H9 (cell line): ENCODE measurements around the gene RIOK1. TPM values are rescaled to one million over a fixed set of nuclear protein-coding genes. Genes with fewer than 3 reads are reported as not detected.

ENCODE experiments used
- DNase-seq: peaks from one replicate; pipeline ENCODE4 v3.0.0-alpha.2; 2017
- H2AFZ ChIP-seq: one replicate; pipeline ENCODE4 v1.6.1; 2013; ENCODE audit warnings: mild to moderate bottlenecking, low read length, control low read depth, moderate library complexity
- H2AK5ac ChIP-seq: 2 replicates; pipeline ENCODE4 v1.6.1; 2013; ENCODE audit warnings: low read length, control low read depth, mixed read lengths; ENCODE audit not compliant: insufficient read length
- H2BK120ac ChIP-seq: one replicate; pipeline ENCODE4 v1.6.1; 2013; ENCODE audit warnings: low read depth, mild to moderate bottlenecking, low read length, control low read depth, inconsistent platforms; ENCODE audit not compliant: poor library complexity, severe bottlenecking
- H2BK12ac ChIP-seq: 2 replicates; pipeline ENCODE4 v1.6.1; 2013; ENCODE audit warnings: low read length, control low read depth, mixed read lengths, low read depth; ENCODE audit not compliant: insufficient read length
- H2BK15ac ChIP-seq: 2 replicates; pipeline ENCODE4 v1.6.1; 2013; ENCODE audit warnings: low read depth, low read length, control low read depth
- H2BK20ac ChIP-seq: one replicate; pipeline ENCODE4 v1.6.1; 2013; ENCODE audit warnings: low read depth, mild to moderate bottlenecking, low read length, control low read depth, inconsistent platforms; ENCODE audit not compliant: poor library complexity, severe bottlenecking
- H2BK5ac ChIP-seq: 2 replicates; pipeline ENCODE4 v1.6.1; 2013; ENCODE audit warnings: low read length, control low read depth, mixed read lengths; ENCODE audit not compliant: insufficient read length
- H3K14ac ChIP-seq: 2 replicates; pipeline ENCODE4 v1.6.1; 2013; ENCODE audit warnings: low read length, control low read depth; ENCODE audit not compliant: insufficient read depth
- H3K18ac ChIP-seq: 2 replicates; pipeline ENCODE4 v1.6.1; 2013; ENCODE audit warnings: low read depth, mild to moderate bottlenecking, mixed read lengths, low read length, control low read depth; ENCODE audit not compliant: insufficient read length
- H3K23ac ChIP-seq: 2 replicates; pipeline ENCODE4 v1.6.1; 2013; ENCODE audit warnings: low read length, control low read depth, mixed read lengths, low read depth; ENCODE audit not compliant: insufficient read length
- H3K23me2 ChIP-seq: 2 replicates; pipeline ENCODE4 v1.6.1; 2013; ENCODE audit warnings: low read depth, mild to moderate bottlenecking, mixed read lengths, low read length, control low read depth; ENCODE audit not compliant: insufficient read length, poor library complexity, severe bottlenecking
- H3K27ac ChIP-seq: 2 replicates; pipeline ENCODE4 v1.5.1; 2013; ENCODE audit warnings: low read length, control low read depth, mixed read lengths, low read depth; ENCODE audit not compliant: insufficient read length
- H3K27me3 ChIP-seq: 2 replicates; pipeline ENCODE4 v1.6.1; 2013; ENCODE audit warnings: low read length, control low read depth, inconsistent platforms; ENCODE audit not compliant: insufficient read depth
- H3K4ac ChIP-seq: 2 replicates; pipeline ENCODE4 v1.6.1; 2013; ENCODE audit warnings: low read depth, mild to moderate bottlenecking, control low read depth, inconsistent platforms, low read length, moderate library complexity
- H3K4me1 ChIP-seq: 2 replicates; pipeline ENCODE4 v1.6.1; 2013; ENCODE audit warnings: low read length, control low read depth, inconsistent platforms; ENCODE audit not compliant: insufficient read depth
- H3K4me2 ChIP-seq: 2 replicates; pipeline ENCODE4 v1.6.1; 2013; ENCODE audit warnings: low read length, control low read depth, mixed read lengths; ENCODE audit not compliant: insufficient read length, insufficient read depth
- H3K56ac ChIP-seq: 2 replicates; pipeline ENCODE4 v1.6.1; 2013; ENCODE audit warnings: low read depth, mild to moderate bottlenecking, mixed read lengths, low read length, control low read depth; ENCODE audit not compliant: insufficient read length
- H3K79me1 ChIP-seq: 2 replicates; pipeline ENCODE4 v1.6.1; 2013; ENCODE audit warnings: low read depth, mild to moderate bottlenecking, moderate library complexity, low read length, control low read depth, inconsistent platforms; ENCODE audit not compliant: insufficient read depth, poor library complexity, severe bottlenecking
- H3K79me2 ChIP-seq: 2 replicates; pipeline ENCODE4 v1.6.1; 2013; ENCODE audit warnings: low read length, control low read depth, inconsistent platforms; ENCODE audit not compliant: insufficient read depth
- H3K9ac ChIP-seq: 2 replicates; pipeline ENCODE4 v1.6.1; 2013; ENCODE audit warnings: low read length, control low read depth, mixed read lengths; ENCODE audit not compliant: insufficient read length; ENCODE audit errors: extremely low read depth
- H3K9me3 ChIP-seq: one replicate; pipeline ENCODE4 v1.6.1; 2013; ENCODE audit warnings: low read depth, low read length, inconsistent platforms; ENCODE audit not compliant: control insufficient read depth
- H3T11ph ChIP-seq: one replicate; pipeline ENCODE4 v1.6.1; 2013; ENCODE audit warnings: mild to moderate bottlenecking, low read length, control low read depth, inconsistent platforms
- H4K20me1 ChIP-seq: one replicate; pipeline ENCODE4 v1.6.1; 2013; ENCODE audit not compliant: control insufficient read depth, insufficient read length, insufficient read depth
- H4K5ac ChIP-seq: 2 replicates; pipeline ENCODE4 v1.6.1; 2013; ENCODE audit warnings: low read depth, mild to moderate bottlenecking, mixed read lengths, low read length, control low read depth; ENCODE audit not compliant: insufficient read length
- H4K8ac ChIP-seq: replicated peaks from 2 replicates; pipeline ENCODE4 v1.6.1; 2013; ENCODE audit warnings: low read length, control low read depth, mixed read lengths, low read depth; ENCODE audit not compliant: insufficient read length
- H4K91ac ChIP-seq: 2 replicates; pipeline ENCODE4 v1.6.1; 2013; ENCODE audit warnings: low read depth, mild to moderate bottlenecking, moderate library complexity, mixed read lengths, low read length, control low read depth; ENCODE audit not compliant: insufficient read length
- H3K27ac Mint-ChIP-seq, 3 experiments: 2 replicates in 2 of 3; 3 replicates in 1 of 3; pipeline ENCODE4 v1.8.0; 2020 to 2021; ENCODE audit warnings: mixed read lengths in 3 of 3, mild to moderate bottlenecking in 1 of 3, moderate library complexity in 1 of 3
- H3K27me3 Mint-ChIP-seq: 2 replicates; pipeline ENCODE4 v1.8.0; 2021; ENCODE audit warnings: low read depth, mild to moderate bottlenecking, moderate library complexity, mixed read lengths
- H3K36me3 Mint-ChIP-seq, 3 experiments: 2 replicates in 2 of 3; 3 replicates in 1 of 3; pipeline ENCODE4 v1.8.0; 2020 to 2021; ENCODE audit warnings: low read depth in 3 of 3, mixed read lengths in 3 of 3; ENCODE audit not compliant: insufficient read depth in 1 of 3
- H3K4me1 Mint-ChIP-seq, 2 experiments: 2 replicates each; pipeline ENCODE4 v1.8.0; 2020; ENCODE audit warnings: mixed read lengths in 2 of 2
- H3K4me3 Mint-ChIP-seq, 2 experiments: 2 replicates in 1 of 2; 3 replicates in 1 of 2; pipeline ENCODE4 v1.8.0; 2020 to 2021; ENCODE audit warnings: mild to moderate bottlenecking in 2 of 2, mixed read lengths in 2 of 2, moderate library complexity in 1 of 2
- H3K9me3 Mint-ChIP-seq, 2 experiments: 2 replicates in 1 of 2; 3 replicates in 1 of 2; pipeline ENCODE4 v1.8.0; 2020; ENCODE audit warnings: mild to moderate bottlenecking in 2 of 2, mixed read lengths in 2 of 2, moderate library complexity in 1 of 2
- WGBS: extraction: QIAGEN DNeasy Blood & Tissue Kit; methylation state at CpG from one replicate; pipeline ENCODE4 v1.1.7; 2013; ENCODE audit warnings: missing lambda C conversion rate, low lambda C conversion rate, mixed read lengths; ENCODE audit not compliant: insufficient read length; ENCODE audit errors: extremely low coverage; 5-methylcytosine and 5-hydroxymethylcytosine counted together
- total RNA-seq: library from RNA; stranded (reverse); gene quantifications from 2 replicates; pipeline ENCODE4 v1.2.1, GENCODE V29; 2021
- TF ChIP-seq, protein P1 (sequence below): fragments of 200-600 bp; sonication (generic); conservative IDR thresholded peaks from 3 replicates; pipeline ENCODE4 v1.8.0; 2021; ENCODE audit warnings: antibody characterized with exemption, mild to moderate bottlenecking

The RIOK1 gene
- total RNA-seq, 1 experiment from 2014 or later, result 40.0 TPM

DNA sequence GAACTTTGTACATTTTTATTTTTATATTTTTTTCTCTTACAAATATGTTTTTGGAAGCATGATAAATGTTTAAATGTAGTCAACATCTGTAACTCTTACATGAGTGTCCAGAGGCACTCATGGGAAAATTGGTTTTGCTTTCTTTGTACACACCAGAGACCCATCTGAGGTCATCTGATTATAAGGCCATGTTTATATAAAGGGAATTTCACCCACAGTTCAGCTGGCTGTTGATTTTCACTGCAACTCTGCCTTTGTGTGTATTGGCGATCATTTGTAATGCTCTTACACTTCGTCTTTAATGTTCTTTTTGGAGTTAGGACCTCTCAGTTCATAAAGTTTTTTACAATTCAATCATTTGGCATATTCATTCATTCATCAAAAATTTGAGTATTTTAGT lies 28.1 kb downstream of the RIOK1 start:
- no peak overlapping the region for H4K91ac ChIP-seq
- H2BK120ac ChIP-seq, result no peak overlapping the region
- no peak overlapping the region for H2BK5ac ChIP-seq
- no peak overlapping the region for H3K18ac ChIP-seq
- no peak overlapping the region for H3K27ac ChIP-seq
- no peaks in the 10 kb centered on the region for H3K27me3 Mint-ChIP-seq
- DNase-seq, result no peak
- TF ChIP-seq, protein P1, sequence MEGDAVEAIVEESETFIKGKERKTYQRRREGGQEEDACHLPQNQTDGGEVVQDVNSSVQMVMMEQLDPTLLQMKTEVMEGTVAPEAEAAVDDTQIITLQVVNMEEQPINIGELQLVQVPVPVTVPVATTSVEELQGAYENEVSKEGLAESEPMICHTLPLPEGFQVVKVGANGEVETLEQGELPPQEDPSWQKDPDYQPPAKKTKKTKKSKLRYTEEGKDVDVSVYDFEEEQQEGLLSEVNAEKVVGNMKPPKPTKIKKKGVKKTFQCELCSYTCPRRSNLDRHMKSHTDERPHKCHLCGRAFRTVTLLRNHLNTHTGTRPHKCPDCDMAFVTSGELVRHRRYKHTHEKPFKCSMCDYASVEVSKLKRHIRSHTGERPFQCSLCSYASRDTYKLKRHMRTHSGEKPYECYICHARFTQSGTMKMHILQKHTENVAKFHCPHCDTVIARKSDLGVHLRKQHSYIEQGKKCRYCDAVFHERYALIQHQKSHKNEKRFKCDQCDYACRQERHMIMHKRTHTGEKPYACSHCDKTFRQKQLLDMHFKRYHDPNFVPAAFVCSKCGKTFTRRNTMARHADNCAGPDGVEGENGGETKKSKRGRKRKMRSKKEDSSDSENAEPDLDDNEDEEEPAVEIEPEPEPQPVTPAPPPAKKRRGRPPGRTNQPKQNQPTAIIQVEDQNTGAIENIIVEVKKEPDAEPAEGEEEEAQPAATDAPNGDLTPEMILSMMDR, result no peak
- H4K8ac ChIP-seq, result no peak overlapping the region
- no peak overlapping the region for H3T11ph ChIP-seq
- no peak overlapping the region for H3K4me3 Mint-ChIP-seq
- no peak overlapping the region for H3K56ac ChIP-seq
- no peaks in the 10 kb centered on the region for H3K9me3 ChIP-seq
- H3K79me1 ChIP-seq, result no peaks in the 10 kb centered on the region
- H3K27ac Mint-ChIP-seq, result no peak overlapping the region
- WGBS, result no CpG with 5 or more reads among the region's 2 CpGs
- H3K4me1 Mint-ChIP-seq, result peaks cover 33 to 38% of the 10 kb centered on the region in 2 experiments
- no peak overlapping the region for H3K9ac ChIP-seq
- H4K20me1 ChIP-seq, result no peaks in the 10 kb centered on the region
- no peak overlapping the region for H2BK12ac ChIP-seq
- no peak overlapping the region for H2BK15ac ChIP-seq
- H2AK5ac ChIP-seq, result no peak overlapping the region
- no peaks in the 10 kb centered on the region for H3K23me2 ChIP-seq
- no peak overlapping the region for H2AFZ ChIP-seq
- H3K4ac ChIP-seq, result no peak overlapping the region
- H3K23ac ChIP-seq, result no peak overlapping the region
- no peak overlapping the region for H3K14ac ChIP-seq
- H3K27me3 ChIP-seq, result no peaks in the 10 kb centered on the region
- no peak overlapping the region for H2BK20ac ChIP-seq
- no peak overlapping the region for H4K5ac ChIP-seq
- H3K9me3 Mint-ChIP-seq, result no peaks in the 10 kb centered on the region
- peaks cover 31 to 57% (median 40%) of the 10 kb centered on the region in 3 experiments for H3K36me3 Mint-ChIP-seq
- peaks cover 5% of the 10 kb centered on the region; the same call in 1 of the 2 replicates for H3K4me1 ChIP-seq
- H3K79me2 ChIP-seq, result no peaks in the 10 kb centered on the region
- H3K4me2 ChIP-seq, result no peak overlapping the region
